GM12878 (cell line): ENCODE measurements around the gene ARIH2. TPM values are rescaled to one million over a fixed set of nuclear protein-coding genes. Genes with fewer than 3 reads are reported as not detected.

Source experiments
- CTCF ChIP-seq, 3 experiments: IDR thresholded peaks in 2 of 3; conservative IDR thresholded peaks in 1 of 3; 2 replicates each; pipeline ENCODE4 v1.5.1; 2011; ENCODE audit warnings: low read depth in 3 of 3, low read length in 3 of 3, mild to moderate bottlenecking in 3 of 3, control low read depth in 2 of 3, moderate library complexity in 2 of 3, inconsistent platforms in 1 of 3, mixed read lengths in 1 of 3; ENCODE audit not compliant: control insufficient read depth in 2 of 3, insufficient read depth in 1 of 3; ENCODE audit errors: extremely low read depth in 1 of 3
- GATAD2B ChIP-seq: fragments of 450-650 bp; conservative IDR thresholded peaks from 2 replicates; pipeline ENCODE4 v1.6.1; 2017; ENCODE audit warnings: low read depth, mild to moderate bottlenecking, moderate library complexity
- HDGF ChIP-seq: fragments of 450-650 bp; IDR thresholded peaks from 2 replicates; pipeline ENCODE4 v1.6.1; 2016; ENCODE audit warnings: antibody characterized with exemption
- JUNB ChIP-seq: IDR thresholded peaks from 2 replicates; pipeline ENCODE4 v1.6.1; 2016; ENCODE audit warnings: antibody characterized with exemption, mild to moderate bottlenecking
- NBN ChIP-seq: fragments of 450-650 bp; IDR thresholded peaks from 2 replicates; pipeline ENCODE4 v1.6.1; 2016
- PKNOX1 ChIP-seq: fragments of 450-650 bp; IDR thresholded peaks from 2 replicates; pipeline ENCODE4 v1.6.1; 2016; ENCODE audit warnings: mild to moderate bottlenecking
- POLR2AphosphoS5 ChIP-seq: IDR thresholded peaks from 2 replicates; pipeline ENCODE4 v1.6.1; 2011; ENCODE audit warnings: mild to moderate bottlenecking, low read length, inconsistent platforms
- SREBF1 ChIP-seq: IDR thresholded peaks from 2 replicates; pipeline ENCODE4 v1.6.1; 2012; ENCODE audit warnings: mild to moderate bottlenecking, low read length
- STAT1 ChIP-seq: fragments of 450-650 bp; conservative IDR thresholded peaks from 2 replicates; pipeline ENCODE4 v1.6.1; 2014; ENCODE audit warnings: antibody characterized with exemption, mild to moderate bottlenecking
- SUPT20H ChIP-seq: IDR thresholded peaks from 2 replicates; pipeline ENCODE4 v1.6.1; 2011; ENCODE audit warnings: low read depth, mild to moderate bottlenecking, low read length, moderate library complexity, borderline replicate concordance; ENCODE audit not compliant: control insufficient read depth
- TARDBP ChIP-seq: IDR thresholded peaks from 2 replicates; pipeline ENCODE4 v1.6.1; 2016; ENCODE audit warnings: borderline replicate concordance
- ZBTB4 ChIP-seq: fragments of 450-650 bp; formaldehyde crosslinking; IDR thresholded peaks from 2 replicates; pipeline ENCODE4 v1.4.0; 2022; ENCODE audit warnings: mild to moderate bottlenecking, moderate library complexity
- ZNF24 ChIP-seq: fragments of 450-650 bp; IDR thresholded peaks from 2 replicates; pipeline ENCODE4 v1.6.1; 2017; ENCODE audit warnings: antibody characterized with exemption, mild to moderate bottlenecking
- polyA plus RNA-seq, 11 experiments: library from polyadenylated mRNA; depleted of rRNA in 4 of 11; unstranded in 6 of 11; stranded (reverse) in 5 of 11; fragments of >200 nt; fragmentation: Nextera tagmentation in 4 of 11; fragmentation: Illumina TruSeq in 1 of 11; extraction: Ambion mirVana in 4 of 11; extraction: Trizol in 1 of 11; gene quantifications; 1 replicate in 1 of 11; 2 replicates in 10 of 11; pipeline versions ENCODE4 v1.2.1 to v1.2.3, GENCODE V29; 2011 to 2016; ENCODE audit warnings: inconsistent platforms in 2 of 11, missing spikeins in 2 of 11, low read depth in 1 of 11
- total RNA-seq, 4 experiments: library from RNA; depleted of rRNA in 3 of 4; stranded (reverse); fragments of >200 nt in 3 of 4; fragmentation: Illumina TruSeq in 1 of 4; extraction: Trizol in 1 of 4; gene quantifications; 2 replicates each; pipeline versions ENCODE4 v1.2.1 to v1.2.3, GENCODE V29; 2013 to 2021

ARIH2 gene
- total and polyA plus RNA-seq, 10 of the 15 experiments (the other 5 are each of a cell fraction or from before 2014, with no cell fraction given): 18.7 to 74.7 (median 63.7) TPM

GRCh38 chr3:48990636-48991469 is 72.2 kb downstream of the ARIH2 start (continued):
- no peak for TF ChIP-seq CTCF (IDR thresholded peaks at IDR 0.05 in 2 of 3, conservative IDR thresholded peaks at IDR 0.05 in 1 of 3; ENCODE audit: control insufficient read depth in 2 of 3, extremely low read depth in 1 of 3, insufficient read depth in 1 of 3, low read depth in 3 of 3, low read length in 3 of 3)
- no peak for TF ChIP-seq POLR2AphosphoS5
- TF ChIP-seq TARDBP: no peak
- TF ChIP-seq SREBF1: no peak
- no peak for TF ChIP-seq ZBTB4 (CRISPR knock-in tag)
- no peak for TF ChIP-seq JUNB
- no peak for TF ChIP-seq STAT1
- no peak for TF ChIP-seq HDGF
- TF ChIP-seq GATAD2B: no peak
- TF ChIP-seq NBN: no peak
- TF ChIP-seq PKNOX1: no peak
- no peak for TF ChIP-seq SUPT20H
- no peak for TF ChIP-seq ZNF24
